ENCODE measurements around the gene CXCL13.

- TF ChIP-seq CTCF (IDR thresholded peaks at IDR 0.05; ENCODE audit: low read depth, low read length, missing input control) (no peak), TAF1 (conservative IDR thresholded peaks at IDR 0.05) (no peak), RAD21 (IDR thresholded peaks at IDR 0.05) (no peak), JUND (IDR thresholded peaks at IDR 0.05) (no peak)
- TF ChIP-seq, protein P1, sequence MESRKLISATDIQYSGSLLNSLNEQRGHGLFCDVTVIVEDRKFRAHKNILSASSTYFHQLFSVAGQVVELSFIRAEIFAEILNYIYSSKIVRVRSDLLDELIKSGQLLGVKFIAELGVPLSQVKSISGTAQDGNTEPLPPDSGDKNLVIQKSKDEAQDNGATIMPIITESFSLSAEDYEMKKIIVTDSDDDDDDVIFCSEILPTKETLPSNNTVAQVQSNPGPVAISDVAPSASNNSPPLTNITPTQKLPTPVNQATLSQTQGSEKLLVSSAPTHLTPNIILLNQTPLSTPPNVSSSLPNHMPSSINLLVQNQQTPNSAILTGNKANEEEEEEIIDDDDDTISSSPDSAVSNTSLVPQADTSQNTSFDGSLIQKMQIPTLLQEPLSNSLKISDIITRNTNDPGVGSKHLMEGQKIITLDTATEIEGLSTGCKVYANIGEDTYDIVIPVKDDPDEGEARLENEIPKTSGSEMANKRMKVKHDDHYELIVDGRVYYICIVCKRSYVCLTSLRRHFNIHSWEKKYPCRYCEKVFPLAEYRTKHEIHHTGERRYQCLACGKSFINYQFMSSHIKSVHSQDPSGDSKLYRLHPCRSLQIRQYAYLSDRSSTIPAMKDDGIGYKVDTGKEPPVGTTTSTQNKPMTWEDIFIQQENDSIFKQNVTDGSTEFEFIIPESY (IDR thresholded peaks at IDR 0.05): no peak
Measured at GRCh38 chr4:77578145-77578544, 27.5 kb upstream of the CXCL13 start.
